Kidney (tissue), 14 donors: ENCODE results near the gene GARIN1A. TPM values are rescaled to one million over a fixed set of nuclear protein-coding genes. Genes with fewer than 3 reads are reported as not detected.
"Not testable (repeated sequence)": the region's sequence is repeated elsewhere in the genome, so short reads cannot be mapped to it uniquely, and the experiment has no call there.

Source experiments
- DNase-seq, 5 donors: peaks; one replicate each; pipeline ENCODE4 v3.0.0-alpha.2; 2013 to 2020
- FAIRE-seq: peaks from 2 replicates; lab custom pipeline; 2012; peaks lifted over from hg19 to GRCh38; lab: Jason Lieb, UNC
- H3K27ac ChIP-seq, 2 donors: one replicate each; pipeline ENCODE4 v1.7.0; 2013; ENCODE audit warnings: low read depth in 2 of 2, low read length in 2 of 2, inconsistent platforms in 1 of 2
- H3K27me3 ChIP-seq: one replicate; pipeline ENCODE4 v1.7.1; 2013; ENCODE audit warnings: low read length, inconsistent platforms; ENCODE audit not compliant: control insufficient read depth, insufficient read depth
- H3K36me3 ChIP-seq, 3 donors: one replicate each; pipeline versions ENCODE4 v1.7.0 to v1.7.1; 2013; ENCODE audit warnings: low read length in 3 of 3, control low read depth in 1 of 3, inconsistent platforms in 1 of 3; ENCODE audit not compliant: insufficient read depth in 3 of 3, control insufficient read depth in 2 of 3
- H3K4me1 ChIP-seq, 3 donors: one replicate each; pipeline versions ENCODE4 v1.7.0 to v1.7.1; 2013; ENCODE audit warnings: low read length in 3 of 3, inconsistent platforms in 1 of 3, low read depth in 1 of 3; ENCODE audit not compliant: control insufficient read depth in 2 of 3, insufficient read depth in 2 of 3
- H3K4me3 ChIP-seq, 3 donors: one replicate each; pipeline versions ENCODE4 v1.7.0 to v1.8.1; 2013; ENCODE audit warnings: low read length in 3 of 3, control low read depth in 1 of 3, inconsistent platforms in 1 of 3
- H3K9ac ChIP-seq, 3 donors: one replicate each; pipeline versions ENCODE4 v1.7.0 to v1.7.1; 2013; ENCODE audit warnings: low read length in 3 of 3, control low read depth in 1 of 3, inconsistent platforms in 1 of 3
- H3K9me3 ChIP-seq, 3 donors: one replicate each; pipeline versions ENCODE4 v1.7.0 to v1.7.1; 2013; ENCODE audit warnings: low read length in 3 of 3, control low read depth in 1 of 3, inconsistent platforms in 1 of 3; ENCODE audit not compliant: control insufficient read depth in 2 of 3, insufficient read depth in 1 of 3
- CTCF ChIP-seq: IDR thresholded peaks from 3 replicates; pipeline ENCODE4 v1.5.1; 2012; ENCODE audit warnings: mild to moderate bottlenecking, moderate library complexity, borderline replicate concordance; ENCODE audit not compliant: insufficient read depth; ENCODE audit errors: extremely low read depth
- intact Hi-C: fragments of 100-400 bp; cut with DNase I; formaldehyde crosslinking; loops from one replicate; pipeline ENCODE4 v1.11.1; 2022
- polyA plus RNA-seq: library from polyadenylated mRNA; stranded (reverse); fragments of 350-450 nt; fragmentation: Illumina TruSeq; extraction: RNeasy Lipid Tissue Mini Kit (QIAGEN cat#74804); gene quantifications from one replicate; pipeline ENCODE4 v1.2.3, GENCODE V29; 2014; ENCODE audit warnings: low read depth, low replicate concordance; ENCODE audit not compliant: insufficient read depth
- total RNA-seq: library from RNA; stranded (reverse); fragmentation: NEBNext Ultra II Directional; extraction: Animal tissue kit (Norgen Biotek cat#: 25700); gene quantifications from one replicate; pipeline ENCODE4 v1.2.1, GENCODE V29; 2021
- donor health status: control.
- donor health status: control.
- donor health status: control.
- donor health status: control.
- donor health status: control.
- donor health status: DM: yes; HTN: yes; CAD: no.
- donor health status: Normal renal cell carcinoma (clear cell type).

The GARIN1A gene
- total and polyA plus RNA-seq, 2 donors from 2014 or later = 1.3 to 2.5 TPM

- intact Hi-C loops = no loop called here
- peaks cover 0 to 3% (median 0%) of the 10 kb centered on the region in 3 donors for H3K9me3 ChIP-seq
- H3K27ac ChIP-seq = no peak overlapping the region
- H3K27me3 ChIP-seq = no peaks in the 10 kb centered on the region
- DNase-seq (no peak), FAIRE-seq (no peak)
- no peak overlapping the region for H3K9ac ChIP-seq
- no peak for TF ChIP-seq CTCF
- H3K36me3 ChIP-seq = no peaks in the 10 kb centered on the region
- H3K4me1 ChIP-seq = no peaks in the 10 kb centered on the region
- H3K4me3 ChIP-seq = no peak overlapping the region
Measured at GRCh38 chr7:128661446-128661845, 10.6 kb upstream of the GARIN1A start.

GRCh38 chr7:128662091-128662490 is 10.0 kb upstream of the GARIN1A start:
- TF ChIP-seq CTCF = no peak
- Histone ChIP-seq H3K4me3 (no peak overlapping the region), H3K9me3 (peaks cover 0 to 3% (median 0%) of the 10 kb centered on the region in 3 donors), H3K4me1 (no peaks in the 10 kb centered on the region), H3K36me3 (no peaks in the 10 kb centered on the region), H3K9ac (no peak overlapping the region), H3K27ac (no peak overlapping the region), H3K27me3 (no peaks in the 10 kb centered on the region)
- DNase-seq (no peak), FAIRE-seq (no peak)
- intact Hi-C loops = no loop called here

GRCh38 chr7:128663223-128663622 is 8.9 kb upstream of the GARIN1A start:
- H3K9me3 ChIP-seq, intact Hi-C loops, H3K36me3 ChIP-seq, H3K4me3 ChIP-seq, FAIRE-seq, H3K4me1 ChIP-seq, H3K9ac ChIP-seq, DNase-seq, H3K27ac ChIP-seq, H3K27me3 ChIP-seq: not testable (repeated sequence)

- Histone ChIP-seq H3K4me3 (no peak overlapping the region), H3K9ac (no peak overlapping the region), H3K27ac (no peak overlapping the region), H3K9me3 (peaks cover 0 to 3% (median 0%) of the 10 kb centered on the region in 3 donors), H3K36me3 (no peaks in the 10 kb centered on the region), H3K4me1 (no peaks in the 10 kb centered on the region), H3K27me3 (no peaks in the 10 kb centered on the region)
- intact Hi-C loops = no loop called here
- FAIRE-seq (no peak), DNase-seq (no peak)
- no peak for TF ChIP-seq CTCF
Measured at GRCh38 chr7:128665057-128665456, 7.0 kb upstream of the GARIN1A start.
